NCI-H1092 treated with DMSO at 0.1 percent for 48 hours (cell line): ENCODE measurements around the gene TMEM19.

Experiments
- DNase-seq: peaks from one replicate; lab custom pipeline; 2025; lab: John Stamatoyannopoulos, UW

The TMEM19 gene

GRCh38 chr12:71685914-71686657, at the start of gene TMEM19:
TMEM19 (plus strand) TSS chr12:71686082; CDS start chr12:71686681, 599 bp downstream.
- peak; percentile 80 for DNase-seq

- DNase-seq: peak; percentile 60
Measured at GRCh38 chr12:71636704-71637115, 49.2 kb upstream of the TMEM19 start.

- DNase-seq: no peak
Measured at GRCh38 chr12:71638499-71638898, 47.4 kb upstream of the TMEM19 start.

- no peak for DNase-seq
Measured at GRCh38 chr12:71639341-71639760, 46.5 kb upstream of the TMEM19 start.

- DNase-seq: no peak
Measured at GRCh38 chr12:71640316-71640715, 45.6 kb upstream of the TMEM19 start.

- DNase-seq: no peak
Measured at GRCh38 chr12:71641390-71641789, 44.5 kb upstream of the TMEM19 start.

- no peak for DNase-seq
Measured at GRCh38 chr12:71642264-71642663, 43.6 kb upstream of the TMEM19 start.

- no peak for DNase-seq
Measured at GRCh38 chr12:71645268-71645667, 40.6 kb upstream of the TMEM19 start.

GRCh38 chr12:71646512-71646911, 39.4 kb upstream of the TMEM19 start:
- no peak for DNase-seq

- no peak for DNase-seq
Measured at GRCh38 chr12:71648537-71648936, 37.3 kb upstream of the TMEM19 start.

GRCh38 chr12:71649401-71649800, 36.5 kb upstream of the TMEM19 start:
- no peak for DNase-seq

- DNase-seq: no peak
Measured at GRCh38 chr12:71652656-71653055, 33.2 kb upstream of the TMEM19 start.

GRCh38 chr12:71653137-71653536, 32.7 kb upstream of the TMEM19 start:
- no peak for DNase-seq

- no peak for DNase-seq
Measured at GRCh38 chr12:71654200-71654599, 31.7 kb upstream of the TMEM19 start.

GRCh38 chr12:71655495-71655894, 30.4 kb upstream of the TMEM19 start:
- DNase-seq: no peak

- DNase-seq: no peak
Measured at GRCh38 chr12:71655907-71656306, 30.0 kb upstream of the TMEM19 start.

GRCh38 chr12:71656740-71657139, 29.1 kb upstream of the TMEM19 start:
- DNase-seq: no peak

GRCh38 chr12:71661977-71662530, 23.8 kb upstream of the TMEM19 start:
- DNase-seq: no peak

GRCh38 chr12:71662849-71663560, 22.9 kb upstream of the TMEM19 start:
- DNase-seq: no peak

- peak; percentile 99 for DNase-seq
Measured at GRCh38 chr12:71663561-71664410, 22.1 kb upstream of the TMEM19 start, which contains the start of the genes THAP2 and ZFC3H1. THAP2 (plus strand) TSS chr12:71664301; CDS start chr12:71664510, 209 bp downstream. ZFC3H1 (minus strand) TSS chr12:71663848; CDS start chr12:71663610, 238 bp downstream.

- no peak for DNase-seq
Measured at GRCh38 chr12:71664411-71665089, 21.3 kb upstream of the TMEM19 start.
